Dermis blood vessel endothelial cell (primary cell): ENCODE measurements around the gene CPSF4. TPM values are rescaled to one million over a fixed set of nuclear protein-coding genes. Genes with fewer than 3 reads are reported as not detected.
A peak's percentile ranks its signal among the peaks of the same experiment; 100 is the strongest.

Experiments used
- DNase-seq: peaks from one replicate; pipeline ENCODE4 v3.0.0; 2010
- total RNA-seq: library from RNA; depleted of rRNA; stranded (reverse); fragments of >200 nt; gene quantifications from 2 replicates; pipeline ENCODE4 v1.2.3, GENCODE V29; 2014

The CPSF4 gene
- total RNA-seq, 1 donor from 2014 or later: 24.7 TPM

DNA sequence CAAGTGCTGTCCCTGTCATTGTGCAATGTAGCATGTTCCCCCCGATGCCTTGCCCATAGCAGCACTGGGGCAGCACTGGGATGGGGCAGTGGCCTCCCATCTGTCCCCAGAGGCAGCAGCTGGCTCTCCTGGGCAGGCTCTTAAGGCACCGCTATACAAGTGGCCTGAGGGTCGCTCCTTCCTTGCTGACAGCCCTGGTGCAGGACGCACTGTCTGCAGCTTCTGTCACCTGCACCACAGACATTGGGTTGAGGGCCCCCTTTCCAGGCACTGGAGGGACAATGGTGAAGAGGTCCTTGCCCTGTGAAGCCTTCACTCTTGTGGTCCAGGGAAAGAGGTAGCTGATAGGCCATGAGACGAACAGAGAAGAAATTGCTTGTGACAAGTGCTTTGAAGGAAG is 10.6 kb downstream of the CPSF4 start:
- no peak for DNase-seq

DNA sequence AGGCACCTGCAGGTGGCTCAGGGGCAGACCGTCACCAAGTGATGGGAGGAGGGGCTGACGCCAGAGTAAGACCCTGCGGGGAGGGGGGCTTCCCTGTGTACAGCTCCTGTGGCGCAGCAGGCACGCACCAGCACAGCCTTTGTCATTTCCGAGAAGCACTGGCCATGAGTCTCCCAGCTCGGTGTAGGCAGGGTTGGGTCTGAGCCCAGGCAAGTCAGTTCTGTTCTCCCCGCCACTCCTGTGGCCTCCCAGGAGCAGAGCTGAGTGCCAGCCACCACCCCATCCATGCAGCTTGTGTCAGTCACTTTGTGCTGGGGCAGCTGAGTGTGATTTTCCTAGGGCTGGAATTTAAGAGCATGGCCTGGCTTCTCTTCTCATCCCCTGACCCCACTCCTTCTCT is 13.2 kb downstream of the CPSF4 start:
- DNase-seq: no peak

DNA sequence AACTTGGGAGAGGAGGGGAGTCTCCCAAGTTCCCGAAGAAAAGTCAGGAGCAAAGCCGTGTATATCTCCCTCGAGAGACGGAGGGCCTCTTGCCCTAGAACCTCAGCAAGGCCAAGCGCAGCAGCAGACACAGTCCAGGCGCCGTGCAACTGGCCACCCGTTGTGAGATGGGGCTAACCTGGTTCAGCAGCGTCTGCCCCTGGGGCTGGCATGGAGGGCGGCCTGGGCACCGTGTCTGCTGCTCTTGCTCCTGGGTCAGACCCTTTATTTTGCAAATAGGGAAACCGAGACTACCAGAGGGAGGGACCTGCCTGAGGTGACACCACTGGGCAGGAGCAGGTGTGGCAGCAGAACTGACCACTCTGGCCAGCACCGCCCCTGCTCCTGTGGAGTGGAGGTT is 13.8 kb downstream of the CPSF4 start:
- no peak for DNase-seq

DNA sequence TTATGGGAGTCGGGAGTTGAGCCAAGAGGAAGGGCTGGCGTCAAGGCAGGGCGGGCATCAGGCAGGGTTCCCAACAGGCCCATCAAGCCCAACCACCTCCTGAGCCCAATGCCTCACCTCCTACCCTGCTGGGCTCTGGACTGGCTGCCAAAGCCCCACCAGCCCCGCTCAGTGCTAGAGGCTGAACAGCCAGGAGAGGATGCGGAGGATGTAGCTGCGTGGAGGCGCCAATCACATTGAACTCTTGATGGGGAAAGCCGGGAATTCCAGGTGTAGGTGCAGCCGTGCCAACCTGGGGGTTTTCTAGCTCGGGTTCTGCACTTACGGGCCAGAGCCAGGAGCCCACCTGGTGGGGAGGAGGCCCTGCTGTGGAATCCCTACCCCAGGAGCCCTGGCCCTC is 14.4 kb downstream of the CPSF4 start:
- DNase-seq: no peak

DNA sequence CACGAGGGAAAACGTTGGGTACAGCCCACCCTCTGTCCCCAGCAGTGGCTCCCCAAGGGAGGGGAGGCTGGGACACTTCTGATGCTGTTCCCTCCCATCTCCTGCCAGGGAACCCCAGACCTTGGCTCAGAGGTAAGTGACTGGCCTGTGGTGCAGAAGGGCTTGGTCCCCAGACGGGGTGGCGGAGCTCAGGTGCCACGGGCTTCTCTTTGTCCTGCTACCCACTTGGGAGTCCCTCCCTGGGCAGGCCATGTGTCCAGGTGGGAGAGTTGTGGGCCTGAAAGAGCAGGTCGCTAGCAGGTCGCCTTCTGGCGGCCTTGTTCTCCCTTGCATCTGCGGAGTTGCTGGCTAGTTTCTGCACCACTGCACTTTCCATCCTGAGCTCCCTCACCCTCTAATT is 17.1 kb downstream of the CPSF4 start:
- no peak for DNase-seq

GRCh38 chr7:99456288-99456687 is 17.5 kb downstream of the CPSF4 start:
- no peak for DNase-seq

DNA sequence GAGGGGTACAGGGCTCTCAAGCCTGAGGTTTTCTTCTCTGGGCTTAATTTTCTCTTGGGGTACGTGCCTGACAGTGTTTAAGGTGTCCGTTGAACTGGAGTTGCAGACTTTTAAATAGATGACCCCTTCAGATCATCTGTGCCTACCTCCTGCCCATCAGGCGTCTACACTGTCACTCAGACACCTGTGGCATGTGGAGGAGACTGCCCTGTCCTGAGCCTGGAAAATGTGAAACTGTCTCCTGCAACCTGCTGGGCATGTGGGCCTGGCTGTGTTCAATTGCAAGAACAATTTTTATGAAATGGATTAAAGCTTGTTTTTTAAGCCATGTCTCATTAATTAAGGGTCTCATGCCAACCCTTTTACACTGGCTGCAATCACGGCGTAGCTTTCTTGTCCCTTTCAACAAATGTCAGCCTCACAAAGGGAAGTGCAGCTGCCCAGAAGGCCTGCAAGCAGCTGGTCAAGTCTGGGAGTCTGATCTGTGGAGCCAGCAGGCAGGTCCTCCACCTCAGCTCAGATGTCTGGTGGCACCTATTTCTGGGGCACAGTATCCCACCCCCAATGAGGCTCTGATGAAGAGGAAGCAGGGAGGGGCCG is 18.4 kb downstream of the CPSF4 start:
- DNase-seq: no peak

DNA sequence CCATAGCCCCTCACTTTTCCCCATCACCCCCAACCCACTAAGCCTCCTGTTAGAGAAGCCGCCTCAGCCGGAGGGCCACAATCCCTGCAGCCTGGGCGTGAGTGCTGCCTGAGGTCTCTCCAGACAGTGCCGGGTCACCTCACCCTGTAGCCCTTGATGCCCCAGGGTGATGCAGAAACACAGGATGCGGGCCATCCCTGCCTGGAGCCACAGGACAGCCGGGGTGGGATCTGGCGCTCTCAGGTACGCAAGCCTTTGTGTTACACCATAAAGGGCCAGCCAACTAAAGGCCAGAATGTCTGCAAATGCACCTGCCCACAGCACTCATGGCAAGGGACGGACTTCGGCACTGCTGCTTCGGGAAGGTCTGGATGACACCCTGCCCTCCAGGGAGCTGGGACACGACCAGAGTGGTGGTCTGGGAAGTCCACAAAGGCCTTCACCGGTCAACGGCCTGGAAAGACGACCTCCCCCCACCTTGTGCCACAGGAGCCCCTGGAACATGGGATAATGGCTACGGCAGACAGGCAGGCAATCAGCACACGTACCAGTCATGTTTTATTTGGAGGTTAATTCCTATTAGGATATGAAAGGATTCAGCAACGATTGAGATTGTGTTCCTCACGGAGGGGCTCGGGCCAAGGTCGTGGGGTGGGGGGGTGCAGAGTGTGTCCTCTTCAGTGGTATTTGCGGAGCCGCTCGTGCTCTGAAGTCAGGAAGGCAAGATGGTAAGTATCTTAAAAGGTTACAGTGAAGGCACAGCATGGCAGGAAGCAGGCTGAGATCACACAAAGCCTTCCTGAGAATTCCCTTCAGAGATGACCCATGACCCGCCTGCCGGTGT is 19.1 kb downstream of the CPSF4 start:
- DNase-seq: peak; percentile 49

DNA sequence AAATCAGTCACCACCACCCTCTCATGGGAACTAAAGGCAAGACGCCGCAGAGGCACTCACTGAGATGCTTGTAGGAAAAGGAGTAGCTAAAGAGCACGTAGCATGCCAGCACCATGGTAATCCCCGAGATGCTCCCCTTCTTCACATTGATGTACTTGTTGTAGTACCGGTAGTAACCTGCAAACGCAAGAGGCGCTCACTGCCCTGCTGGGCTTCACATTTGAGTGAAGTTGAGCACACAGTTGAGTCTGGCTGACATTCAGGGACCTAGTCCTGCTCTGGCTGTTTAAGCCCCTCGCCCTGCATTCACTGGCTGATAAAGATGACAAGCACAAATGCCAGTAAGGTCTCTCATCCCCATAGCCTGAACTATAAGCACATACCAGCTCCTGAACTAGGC is 20.3 kb downstream of the CPSF4 start:
- peak; percentile 47 for DNase-seq

GRCh38 chr7:99460651-99461050 is 21.9 kb downstream of the CPSF4 start:
- no peak for DNase-seq

GRCh38 chr7:99461221-99461620 is 22.5 kb downstream of the CPSF4 start:
- DNase-seq: no peak

GRCh38 chr7:99465421-99465768 is 26.7 kb downstream of the CPSF4 start:
- DNase-seq: no peak

DNA sequence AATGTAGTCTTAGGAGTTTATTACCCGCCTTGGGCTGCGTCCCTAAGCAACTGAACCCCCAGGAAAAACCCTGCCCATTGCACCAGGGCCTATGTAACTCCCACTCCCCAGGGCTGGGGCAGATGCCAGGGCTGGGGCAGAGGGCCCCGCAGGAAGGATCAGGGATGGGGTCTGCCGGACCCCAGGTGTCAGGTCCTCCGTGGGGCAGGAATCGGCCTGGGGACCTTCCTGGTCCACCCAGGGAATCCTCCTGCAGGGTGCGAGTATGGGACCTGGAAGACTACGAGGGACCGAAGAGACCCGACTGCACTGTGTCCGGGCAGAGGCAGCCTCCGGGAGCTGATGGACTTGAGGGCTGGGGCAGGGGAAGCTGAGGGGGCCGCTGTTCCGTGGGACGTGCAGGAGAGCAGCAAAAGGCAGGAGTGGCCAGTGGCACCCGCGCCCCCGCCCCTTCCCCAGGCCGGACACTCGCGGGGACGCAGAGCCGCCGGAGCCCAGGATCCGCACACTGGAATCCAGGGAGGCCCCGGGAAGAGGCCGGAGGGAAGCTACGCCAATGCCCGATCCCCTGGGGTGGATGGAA is 29.7 kb downstream of the CPSF4 start:
- DNase-seq: no peak

GRCh38 chr7:99469381-99470065 is 30.8 kb downstream of the CPSF4 start:
- DNase-seq: no peak

DNA sequence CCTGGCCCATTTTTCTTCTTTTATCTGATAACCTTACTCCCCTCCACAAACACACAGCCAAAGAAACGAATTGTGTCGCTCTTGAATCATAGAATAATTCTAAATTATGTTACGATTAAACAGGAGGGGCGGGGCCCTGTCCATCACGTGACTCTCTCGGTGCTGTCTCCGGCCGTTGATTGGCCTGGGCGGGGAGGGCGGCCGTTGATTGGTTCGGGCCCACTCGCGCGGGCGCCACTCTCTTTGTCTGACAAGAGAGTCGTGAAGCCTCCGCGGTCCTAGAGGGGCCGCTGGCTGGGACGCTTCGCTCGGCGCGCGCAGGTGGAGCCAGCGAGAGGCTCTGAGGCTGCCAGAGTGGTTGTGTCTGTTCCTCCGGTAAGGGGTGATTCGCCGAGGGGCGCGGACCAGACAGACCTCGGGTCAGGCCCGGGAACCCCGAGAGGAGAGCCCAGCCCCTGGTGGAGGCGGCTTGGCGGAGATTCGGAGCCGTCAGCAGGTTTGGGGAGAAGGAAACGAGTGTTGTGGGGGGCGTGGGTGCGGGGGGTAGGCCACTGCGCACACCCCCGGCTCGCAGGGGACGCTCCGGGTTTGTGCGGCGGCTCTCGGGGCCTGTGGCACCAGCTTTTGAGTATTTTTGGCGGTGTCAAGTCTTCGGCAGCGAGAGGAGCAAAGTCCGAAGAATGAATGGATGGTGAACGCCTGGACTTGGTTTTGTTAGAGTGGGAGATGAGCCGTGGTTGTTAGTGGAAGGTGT is 34.0 kb downstream of the CPSF4 start, which contains the start of gene ZNF789:
ZNF789 (plus strand) TSS at position 330 of the 754 bp plus-strand sequence. CDS start 3,567 bp downstream, outside the sequence.
- DNase-seq: peak; percentile 98

GRCh38 chr7:99473315-99473596 is 34.5 kb downstream of the CPSF4 start:
- peak; percentile 85 for DNase-seq

DNA sequence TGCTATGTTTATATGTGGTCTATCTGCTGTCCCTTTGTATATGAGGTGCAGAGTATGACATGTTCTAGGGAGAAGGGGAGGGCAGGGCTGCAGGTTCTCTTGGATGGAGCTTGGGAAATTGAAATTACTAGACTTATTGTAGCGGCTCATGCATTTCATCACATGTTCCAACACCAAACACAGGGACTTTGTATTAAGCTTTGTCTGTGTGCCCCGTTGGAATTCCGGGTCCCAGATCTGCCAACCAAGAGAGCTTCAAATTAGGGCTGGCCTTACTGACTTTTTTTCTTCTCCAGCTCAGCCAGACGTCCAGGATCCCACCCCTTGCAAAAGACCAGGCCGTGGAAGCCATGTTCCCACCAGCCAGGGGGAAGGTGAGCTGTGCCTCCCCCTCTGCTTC is 37.4 kb downstream of the CPSF4 start:
- DNase-seq: no peak

GRCh38 chr7:99478464-99479440 is 40.0 kb downstream of the CPSF4 start:
- DNase-seq: peak; percentile 39

GRCh38 chr7:99485094-99485493 is 46.4 kb downstream of the CPSF4 start:
- no peak for DNase-seq

DNA sequence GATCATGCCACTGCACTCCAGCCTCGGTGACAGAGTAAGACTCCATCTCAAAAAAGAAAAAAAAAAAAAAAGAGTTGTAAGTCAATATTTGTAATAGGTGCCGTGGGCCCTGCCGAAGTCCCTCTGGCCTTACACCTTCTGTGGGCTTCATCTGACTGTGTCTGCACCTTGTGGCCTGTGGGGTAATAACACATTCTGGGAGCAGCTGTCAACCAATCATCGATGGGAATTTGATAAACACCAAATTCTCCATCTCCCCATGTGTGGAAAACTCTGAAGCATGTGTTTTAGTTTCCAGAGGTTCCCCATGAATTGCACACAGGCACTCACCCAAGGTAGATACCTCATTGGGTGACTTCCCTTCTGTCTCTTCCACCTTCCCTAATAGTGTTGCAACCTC is 50.5 kb downstream of the CPSF4 start:
- DNase-seq: no peak

GRCh38 chr7:99490878-99491277 is 52.1 kb downstream of the CPSF4 start:
- DNase-seq: no peak

- no peak for DNase-seq
Measured at GRCh38 chr7:99493823-99494222, 55.1 kb downstream of the CPSF4 start.
